ENCODE measurements around the gene SUDS3.

The SUDS3 gene

GRCh38 chr12:118334939-118335567, 41.3 kb upstream of the SUDS3 start:
- Histone ChIP-seq H3K27me3 (ENCODE audit: low read depth, low read length) (no peaks in the 10 kb centered on the region), H3K36me3 (replicated peaks; ENCODE audit: low read depth, low read length) (no peaks in the 10 kb centered on the region), H4K20me1 (ENCODE audit: insufficient read depth, low read length) (peaks cover 10% of the 10 kb centered on the region), H3K79me2 (ENCODE audit: low read length) (no peaks in the 10 kb centered on the region), H3K9ac (ENCODE audit: low read length) (no peak overlapping the region), H3K9me3 (ENCODE audit: insufficient read depth, low read length) (no peaks in the 10 kb centered on the region), H3K27ac (ENCODE audit: low read length) (no peak overlapping the region), H3K4me2 (ENCODE audit: low read length) (no peak overlapping the region), H3K4me3 (ENCODE audit: low read length) (no peak overlapping the region), H3K4me1 (ENCODE audit: low read length) (peaks cover 11% of the 10 kb centered on the region), H2AFZ (ENCODE audit: low read depth, low read length) (no peak overlapping the region)
- no peak for TF ChIP-seq EZH2phosphoT487 (IDR thresholded peaks at IDR 0.05; ENCODE audit: low read depth)
- TF ChIP-seq CTCF (IDR thresholded peaks at IDR 0.05; ENCODE audit: low read depth, low read length) = no peak

- H3K9me3 ChIP-seq (ENCODE audit: insufficient read depth, low read length) = no peaks in the 10 kb centered on the region
- no peaks in the 10 kb centered on the region for H3K27me3 ChIP-seq (ENCODE audit: low read depth, low read length)
- no peak overlapping the region for H2AFZ ChIP-seq (ENCODE audit: low read depth, low read length)
- peaks cover 10% of the 10 kb centered on the region for H4K20me1 ChIP-seq (ENCODE audit: insufficient read depth, low read length)
- H3K36me3 ChIP-seq (replicated peaks; ENCODE audit: low read depth, low read length) = no peaks in the 10 kb centered on the region
- H3K27ac ChIP-seq (ENCODE audit: low read length) = no peak overlapping the region
- H3K4me2 ChIP-seq (ENCODE audit: low read length) = no peak overlapping the region
- H3K9ac ChIP-seq (ENCODE audit: low read length) = no peak overlapping the region
- peaks cover under 1% of the 10 kb centered on the region for H3K4me1 ChIP-seq (ENCODE audit: low read length)
- no peak for TF ChIP-seq CTCF (IDR thresholded peaks at IDR 0.05; ENCODE audit: low read depth, low read length)
- H3K79me2 ChIP-seq (ENCODE audit: low read length) = no peaks in the 10 kb centered on the region
- H3K4me3 ChIP-seq (ENCODE audit: low read length) = no peak overlapping the region
These were observed 40.2 kb upstream of the SUDS3 start for GRCh38 chr12:118336123-118336522.

- Histone ChIP-seq H2AFZ (ENCODE audit: low read depth, low read length) (no peak overlapping the region), H3K27ac (ENCODE audit: low read length) (no peak overlapping the region), H3K4me3 (ENCODE audit: low read length) (no peak overlapping the region), H3K4me1 (ENCODE audit: low read length) (no peaks in the 10 kb centered on the region), H3K4me2 (ENCODE audit: low read length) (no peak overlapping the region), H3K9ac (ENCODE audit: low read length) (no peak overlapping the region), H3K36me3 (replicated peaks; ENCODE audit: low read depth, low read length) (no peaks in the 10 kb centered on the region), H3K9me3 (ENCODE audit: insufficient read depth, low read length) (no peaks in the 10 kb centered on the region), H3K79me2 (ENCODE audit: low read length) (no peaks in the 10 kb centered on the region), H3K27me3 (ENCODE audit: low read depth, low read length) (no peaks in the 10 kb centered on the region), H4K20me1 (ENCODE audit: insufficient read depth, low read length) (peaks cover 10% of the 10 kb centered on the region)
- TF ChIP-seq CTCF (IDR thresholded peaks at IDR 0.05; ENCODE audit: low read depth, low read length) (no peak), EZH2phosphoT487 (IDR thresholded peaks at IDR 0.05; ENCODE audit: low read depth) (no peak)
These were observed 39.0 kb upstream of the SUDS3 start for GRCh38 chr12:118337194-118337838.

- H3K9me3 ChIP-seq (ENCODE audit: insufficient read depth, low read length) = no peaks in the 10 kb centered on the region
- no peak overlapping the region for H3K9ac ChIP-seq (ENCODE audit: low read length)
- no peaks in the 10 kb centered on the region for H3K4me1 ChIP-seq (ENCODE audit: low read length)
- H3K4me2 ChIP-seq (ENCODE audit: low read length) = no peak overlapping the region
- H2AFZ ChIP-seq (ENCODE audit: low read depth, low read length) = no peak overlapping the region
- H3K27ac ChIP-seq (ENCODE audit: low read length) = no peak overlapping the region
- H3K36me3 ChIP-seq (replicated peaks; ENCODE audit: low read depth, low read length) = no peaks in the 10 kb centered on the region
- H3K27me3 ChIP-seq (ENCODE audit: low read depth, low read length) = no peaks in the 10 kb centered on the region
- peaks cover 8% of the 10 kb centered on the region; the same call in 1 of the 2 replicates for H3K79me2 ChIP-seq (ENCODE audit: low read length)
- TF ChIP-seq EZH2phosphoT487 (IDR thresholded peaks at IDR 0.05; ENCODE audit: low read depth) (no peak), CTCF (IDR thresholded peaks at IDR 0.05; ENCODE audit: low read depth, low read length) (no peak)
- peaks cover 15% of the 10 kb centered on the region for H4K20me1 ChIP-seq (ENCODE audit: insufficient read depth, low read length)
- no peak overlapping the region for H3K4me3 ChIP-seq (ENCODE audit: low read length)
These were observed 34.3 kb upstream of the SUDS3 start for GRCh38 chr12:118342090-118342489.
